ENCODE measurements around the gene NAA80.

The NAA80 gene

DNA sequence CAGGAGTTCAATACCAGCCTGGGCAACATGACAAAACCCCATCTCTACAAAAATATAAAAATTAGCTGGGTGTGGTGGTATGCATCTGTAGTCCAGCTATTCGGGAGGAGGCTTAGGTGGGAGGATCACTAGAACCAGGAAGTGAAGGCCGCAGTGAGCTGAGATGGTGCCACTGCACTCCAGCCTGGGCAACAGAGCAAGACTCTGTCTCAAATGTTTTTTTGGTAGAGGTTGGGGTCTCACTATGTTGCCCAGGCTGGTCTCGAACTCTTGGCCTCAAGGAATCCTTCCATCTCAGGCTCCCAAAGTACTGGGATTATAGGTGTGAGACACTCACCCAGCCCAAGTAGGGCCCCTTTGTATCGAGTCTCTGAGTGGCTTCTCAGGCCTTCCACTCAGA lies 5.1 kb downstream of the NAA80 start:
- TF ChIP-seq, protein P1, sequence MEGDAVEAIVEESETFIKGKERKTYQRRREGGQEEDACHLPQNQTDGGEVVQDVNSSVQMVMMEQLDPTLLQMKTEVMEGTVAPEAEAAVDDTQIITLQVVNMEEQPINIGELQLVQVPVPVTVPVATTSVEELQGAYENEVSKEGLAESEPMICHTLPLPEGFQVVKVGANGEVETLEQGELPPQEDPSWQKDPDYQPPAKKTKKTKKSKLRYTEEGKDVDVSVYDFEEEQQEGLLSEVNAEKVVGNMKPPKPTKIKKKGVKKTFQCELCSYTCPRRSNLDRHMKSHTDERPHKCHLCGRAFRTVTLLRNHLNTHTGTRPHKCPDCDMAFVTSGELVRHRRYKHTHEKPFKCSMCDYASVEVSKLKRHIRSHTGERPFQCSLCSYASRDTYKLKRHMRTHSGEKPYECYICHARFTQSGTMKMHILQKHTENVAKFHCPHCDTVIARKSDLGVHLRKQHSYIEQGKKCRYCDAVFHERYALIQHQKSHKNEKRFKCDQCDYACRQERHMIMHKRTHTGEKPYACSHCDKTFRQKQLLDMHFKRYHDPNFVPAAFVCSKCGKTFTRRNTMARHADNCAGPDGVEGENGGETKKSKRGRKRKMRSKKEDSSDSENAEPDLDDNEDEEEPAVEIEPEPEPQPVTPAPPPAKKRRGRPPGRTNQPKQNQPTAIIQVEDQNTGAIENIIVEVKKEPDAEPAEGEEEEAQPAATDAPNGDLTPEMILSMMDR (conservative IDR thresholded peaks at IDR 0.05; ENCODE audit: low read length), result no peak
- TF ChIP-seq EZH2phosphoT487 (IDR thresholded peaks at IDR 0.05; ENCODE audit: borderline replicate concordance), result no peak
- no peak overlapping the region for H3K4me3 ChIP-seq (ENCODE audit: low read length, poor library complexity, severe bottlenecking)
- H2AFZ ChIP-seq (ENCODE audit: low read length), result no peak overlapping the region
- peaks cover 24% of the 10 kb centered on the region for H3K4me1 ChIP-seq (ENCODE audit: insufficient read depth, low read length, poor library complexity, severe bottlenecking)
- no peaks in the 10 kb centered on the region for H3K9me2 ChIP-seq (replicated peaks; ENCODE audit: low read depth, low read length)
- H4K20me1 ChIP-seq (ENCODE audit: insufficient read depth, low read length, poor library complexity, severe bottlenecking), result peaks cover 7% of the 10 kb centered on the region
- peaks cover 44% of the 10 kb centered on the region for H3K79me2 ChIP-seq (ENCODE audit: insufficient read depth, low read length)
- H3K9me3 ChIP-seq (ENCODE audit: insufficient read depth, low read depth, low read length), result no peaks in the 10 kb centered on the region
- H3K9ac ChIP-seq (ENCODE audit: low read depth, low read length, poor library complexity, severe bottlenecking), result no peak overlapping the region
- no peak overlapping the region for H3K4me2 ChIP-seq (ENCODE audit: low read depth, low read length, poor library complexity, severe bottlenecking)
- H3K27me3 ChIP-seq (ENCODE audit: insufficient read depth, low read length, poor library complexity, severe bottlenecking), result no peaks in the 10 kb centered on the region
- no peaks in the 10 kb centered on the region for H3K36me3 ChIP-seq (ENCODE audit: insufficient read depth, low read length)
- H3F3A ChIP-seq (ENCODE audit: low read depth), result no peaks in the 10 kb centered on the region

DNA sequence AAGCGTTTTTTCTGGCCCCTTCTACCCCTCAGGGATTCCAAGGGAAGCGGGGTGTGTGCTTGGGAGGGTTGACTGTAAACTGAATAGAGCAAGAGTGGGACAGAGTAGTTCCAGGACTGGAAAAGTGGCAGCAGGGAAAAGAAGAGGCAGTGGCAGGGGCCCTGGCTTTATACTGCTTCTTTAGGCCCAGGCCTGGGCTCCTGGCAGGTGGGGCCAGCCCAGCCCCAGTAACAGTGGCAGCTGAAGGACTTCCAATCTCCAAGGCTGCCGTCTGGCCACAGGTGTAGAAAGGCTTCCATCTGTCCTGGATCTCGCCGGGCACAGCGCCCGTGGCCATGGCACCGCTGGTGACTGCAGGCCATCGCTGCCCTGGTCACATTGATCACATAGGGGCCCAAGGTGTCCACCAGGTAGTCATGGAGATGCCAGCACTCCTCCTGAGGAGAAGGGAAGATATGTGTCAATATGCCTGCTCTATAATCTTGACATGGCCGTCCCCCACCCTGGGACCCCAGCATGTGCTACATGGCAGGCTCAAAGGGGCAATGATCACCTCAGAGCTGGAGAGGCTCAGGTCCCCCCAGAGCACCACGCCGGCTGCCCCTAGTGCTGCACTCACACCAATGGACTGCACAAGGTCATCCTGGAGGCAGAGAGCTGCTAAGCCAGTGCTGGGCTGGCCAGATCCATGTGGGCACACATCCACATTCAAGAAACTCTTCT lies 6.0 kb downstream of the NAA80 start:
- Histone ChIP-seq H3K4me1 (ENCODE audit: insufficient read depth, low read length, poor library complexity, severe bottlenecking) (peaks cover 24% of the 10 kb centered on the region), H3K9me3 (ENCODE audit: insufficient read depth, low read depth, low read length) (no peaks in the 10 kb centered on the region), H3K36me3 (ENCODE audit: insufficient read depth, low read length) (peaks cover 8% of the 10 kb centered on the region; the same call in 1 of the 2 replicates), H3K4me3 (ENCODE audit: low read length, poor library complexity, severe bottlenecking) (peak overlapping the region; percentile 72), H3K4me2 (ENCODE audit: low read depth, low read length, poor library complexity, severe bottlenecking) (peak overlapping the region; percentile 84), H3K9me2 (replicated peaks; ENCODE audit: low read depth, low read length) (no peaks in the 10 kb centered on the region), H2AFZ (ENCODE audit: low read length) (no peak overlapping the region), H4K20me1 (ENCODE audit: insufficient read depth, low read length, poor library complexity, severe bottlenecking) (peaks cover 3% of the 10 kb centered on the region), H3K27me3 (ENCODE audit: insufficient read depth, low read length, poor library complexity, severe bottlenecking) (no peaks in the 10 kb centered on the region), H3F3A (ENCODE audit: low read depth) (no peaks in the 10 kb centered on the region), H3K79me2 (ENCODE audit: insufficient read depth, low read length) (peaks cover 40% of the 10 kb centered on the region), H3K9ac (ENCODE audit: low read depth, low read length, poor library complexity, severe bottlenecking) (peak overlapping the region; percentile 74)
- TF ChIP-seq, protein P1 (conservative IDR thresholded peaks at IDR 0.05; ENCODE audit: low read length), result no peak
- TF ChIP-seq EZH2phosphoT487 (IDR thresholded peaks at IDR 0.05; ENCODE audit: borderline replicate concordance), result no peak

DNA sequence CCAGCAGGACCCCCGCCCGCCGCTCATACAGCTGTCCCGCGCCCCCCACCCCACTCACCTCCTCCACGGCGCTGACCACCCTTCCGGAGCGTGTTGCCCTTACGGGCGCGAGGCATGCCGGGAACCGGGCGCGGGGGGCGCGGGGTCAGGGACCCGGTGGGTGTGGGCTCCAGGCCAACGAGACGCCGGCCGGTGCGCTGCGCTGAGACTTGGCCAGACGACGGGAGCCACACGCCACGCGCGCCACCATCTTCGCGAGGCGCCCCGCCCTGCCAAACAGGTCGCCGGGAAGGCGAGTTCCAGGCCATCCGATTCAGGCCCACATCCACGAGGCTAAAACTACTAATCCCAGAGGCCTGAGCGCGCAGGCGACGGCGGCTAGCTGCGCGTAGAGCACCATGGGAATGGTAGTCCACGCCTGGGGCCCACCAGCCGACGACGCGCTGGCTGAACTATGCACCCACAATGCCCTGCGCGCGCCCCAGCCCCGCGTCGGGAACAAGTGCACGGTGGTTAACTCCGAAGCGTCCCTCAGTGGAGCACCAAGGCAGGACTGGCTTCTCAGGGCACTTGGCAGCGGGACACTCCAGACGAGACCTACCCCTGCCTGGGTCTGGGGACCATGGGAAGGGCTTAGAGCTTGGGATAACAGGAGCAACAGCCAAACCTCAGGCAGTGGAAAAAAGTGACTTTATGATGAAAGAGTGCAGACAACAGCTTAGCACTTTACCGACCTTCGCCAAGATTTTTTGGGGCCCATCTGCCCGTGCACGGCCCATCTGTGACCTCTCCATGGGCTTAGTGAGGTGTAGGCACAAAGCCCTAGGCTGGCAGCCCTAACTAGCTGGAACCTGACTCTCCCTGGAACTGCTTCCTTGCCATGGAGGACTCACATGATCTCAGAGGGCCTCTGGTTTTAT lies 6.8 kb downstream of the NAA80 start, which contains the start of gene IFRD2:
IFRD2 (minus strand) TSS at position 271 of the 920 bp plus-strand sequence; CDS start at position 116, 155 bp downstream.
- Histone ChIP-seq H3K27me3 (ENCODE audit: insufficient read depth, low read length, poor library complexity, severe bottlenecking) (no peaks in the 10 kb centered on the region), H3K9me3 (ENCODE audit: insufficient read depth, low read depth, low read length) (no peaks in the 10 kb centered on the region), H3K4me3 (ENCODE audit: low read length, poor library complexity, severe bottlenecking) (peak within 1 kb of the TSS; percentile 91), H3K79me2 (ENCODE audit: insufficient read depth, low read length) (peaks cover 32% of the 10 kb centered on the region), H3K9me2 (replicated peaks; ENCODE audit: low read depth, low read length) (no peaks in the 10 kb centered on the region), H3K36me3 (ENCODE audit: insufficient read depth, low read length) (peaks cover 12% of the 10 kb centered on the region; the same call in 1 of the 2 replicates), H2AFZ (ENCODE audit: low read length) (peak within 1 kb of the TSS; percentile 65), H3K9ac (ENCODE audit: low read depth, low read length, poor library complexity, severe bottlenecking) (peak within 1 kb of the TSS; percentile 76), H3K4me2 (ENCODE audit: low read depth, low read length, poor library complexity, severe bottlenecking) (peak within 1 kb of the TSS; percentile 86), H4K20me1 (ENCODE audit: insufficient read depth, low read length, poor library complexity, severe bottlenecking) (peaks cover 3% of the 10 kb centered on the region), H3F3A (ENCODE audit: low read depth) (no peaks in the 10 kb centered on the region), H3K4me1 (ENCODE audit: insufficient read depth, low read length, poor library complexity, severe bottlenecking) (peaks cover 20% of the 10 kb centered on the region)
- no peak for TF ChIP-seq EZH2phosphoT487 (IDR thresholded peaks at IDR 0.05; ENCODE audit: borderline replicate concordance)
- TF ChIP-seq, protein P1 (conservative IDR thresholded peaks at IDR 0.05; ENCODE audit: low read length), result peak; percentile 17

Measured in Loucy (cell line).